ENCODE results near the gene GPC1.

The GPC1 gene

GRCh38 chr2:240448387-240449274 is 13.2 kb downstream of the GPC1 start:
- Mint-ChIP-seq H3K4me1 (no peaks in the 10 kb centered on the region), H3K9me3 (no peaks in the 10 kb centered on the region), H3K4me3 (no peak overlapping the region), H3K27ac (no peak overlapping the region), H3K36me3 (no peaks in the 10 kb centered on the region)
- ATAC-seq (no peak), DNase-seq (ENCODE audit: low spot score in 2 of 2) (no peak)

GRCh38 chr2:240449764-240450531 is 14.5 kb downstream of the GPC1 start:
- H3K9me3 Mint-ChIP-seq, result no peaks in the 10 kb centered on the region
- no peak overlapping the region for H3K27ac Mint-ChIP-seq
- H3K36me3 Mint-ChIP-seq, result no peaks in the 10 kb centered on the region
- no peak overlapping the region for H3K4me3 Mint-ChIP-seq
- H3K4me1 Mint-ChIP-seq, result peaks cover 12% of the 10 kb centered on the region
- ATAC-seq, result no peak
- no peak for DNase-seq (ENCODE audit: low spot score in 2 of 2)

- DNase-seq (ENCODE audit: low spot score in 2 of 2), result no peak
- no peak overlapping the region for H3K4me3 Mint-ChIP-seq
- ATAC-seq, result no peak
Observed at GRCh38 chr2:240450532-240451107, 15.2 kb downstream of the GPC1 start.

GRCh38 chr2:240451108-240451611 is 15.7 kb downstream of the GPC1 start:
- DNase-seq (ENCODE audit: low spot score in 2 of 2) (no peak), ATAC-seq (no peak)
- H3K27ac Mint-ChIP-seq, result no peak overlapping the region
- peak overlapping the region; percentile 62 for H3K4me3 Mint-ChIP-seq
- H3K9me3 Mint-ChIP-seq, result no peaks in the 10 kb centered on the region
- H3K36me3 Mint-ChIP-seq, result no peaks in the 10 kb centered on the region
- H3K4me1 Mint-ChIP-seq, result peaks cover 14% of the 10 kb centered on the region

More at GRCh38 chr2:240450532-240451107, 15.2 kb downstream of the GPC1 start:
- Mint-ChIP-seq H3K9me3 (no peaks in the 10 kb centered on the region), H3K27ac (no peak overlapping the region), H3K36me3 (no peaks in the 10 kb centered on the region), H3K4me1 (peaks cover 14% of the 10 kb centered on the region)

DNA sequence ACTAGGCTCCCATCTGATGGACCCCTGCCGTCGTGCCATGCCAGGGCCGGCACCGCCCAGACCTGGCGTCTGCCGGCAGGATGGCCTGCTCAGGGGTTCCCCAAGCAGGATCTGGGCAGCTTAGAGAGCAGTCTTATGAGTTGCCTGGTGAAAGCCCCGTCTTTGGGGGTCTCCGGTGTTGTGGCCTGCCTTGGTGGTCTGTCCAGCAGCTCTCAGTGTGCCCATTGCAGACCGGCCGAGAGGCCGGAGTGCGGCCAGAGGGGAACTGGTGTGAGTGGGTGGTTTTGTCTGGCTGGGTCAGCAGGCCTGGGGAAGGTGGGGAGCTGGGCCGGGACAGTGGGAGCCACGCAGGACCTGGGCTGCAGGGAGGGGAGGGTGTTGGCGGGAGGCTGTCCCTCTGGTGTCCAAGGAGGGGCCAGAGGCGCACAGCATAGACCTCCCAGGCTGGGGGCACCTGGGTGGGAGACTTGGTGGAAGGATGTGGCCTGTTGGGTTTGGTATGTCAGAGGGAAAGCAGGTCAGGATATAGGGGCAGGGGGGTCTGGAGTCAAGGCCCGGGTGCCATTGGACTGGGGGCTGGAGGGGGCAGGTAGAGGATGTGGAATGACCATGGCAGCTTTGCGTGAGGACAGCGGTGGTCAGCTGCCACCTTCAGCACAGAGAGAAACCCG is 16.5 kb downstream of the GPC1 start:
- peak overlapping the region; percentile 62 for H3K4me3 Mint-ChIP-seq
- H3K4me1 Mint-ChIP-seq, result peaks cover 14% of the 10 kb centered on the region
- ATAC-seq, result no peak
- DNase-seq (ENCODE audit: low spot score in 2 of 2), result no peak
- H3K27ac Mint-ChIP-seq, result no peak overlapping the region
- H3K36me3 Mint-ChIP-seq, result no peaks in the 10 kb centered on the region
- H3K9me3 Mint-ChIP-seq, result no peaks in the 10 kb centered on the region

DNA sequence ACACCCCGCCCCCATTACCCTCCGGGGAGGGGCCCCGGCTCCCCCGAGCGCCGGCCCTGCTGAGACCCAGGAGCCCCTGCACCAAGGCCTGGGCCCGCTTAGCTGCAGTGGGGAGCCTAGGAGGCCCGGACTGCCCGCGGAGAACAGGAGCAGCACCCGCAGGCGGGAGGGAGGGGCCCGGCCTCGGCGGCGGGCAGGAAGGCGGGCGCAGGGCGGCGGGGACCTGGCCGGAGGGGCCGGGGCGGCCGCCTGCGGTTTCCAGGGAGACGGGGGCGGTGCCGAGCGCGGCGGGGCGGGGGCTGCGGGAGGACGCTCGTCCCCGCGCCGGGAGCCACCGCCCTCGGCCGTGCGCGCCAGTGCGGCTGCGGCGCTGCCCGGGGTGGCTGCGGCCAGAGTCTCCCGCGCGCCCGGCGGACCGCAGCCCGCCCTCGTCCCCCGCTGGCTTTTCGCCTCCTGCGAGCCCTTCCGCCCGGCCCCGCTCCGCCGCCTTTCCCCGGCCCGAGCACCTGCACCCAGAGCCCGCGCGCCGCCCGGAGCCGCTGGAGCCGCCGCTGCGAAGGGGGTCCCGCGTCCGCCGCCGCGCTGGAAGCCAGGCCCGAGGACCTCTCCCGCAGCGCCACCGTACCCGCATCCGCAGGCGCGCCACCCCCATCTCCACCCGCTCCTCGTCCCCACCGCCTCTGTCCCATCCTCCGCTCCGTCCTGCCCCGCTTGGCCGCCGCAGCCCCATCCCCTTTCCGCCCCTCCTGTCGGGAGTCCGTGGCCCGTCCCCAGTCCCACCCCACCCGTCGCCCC is 17.2 kb downstream of the GPC1 start:
- no peak for ATAC-seq
- no peaks in the 10 kb centered on the region for H3K36me3 Mint-ChIP-seq
- no peaks in the 10 kb centered on the region for H3K9me3 Mint-ChIP-seq
- peak overlapping the region; percentile 62 for H3K4me3 Mint-ChIP-seq
- no peak overlapping the region for H3K27ac Mint-ChIP-seq
- DNase-seq (ENCODE audit: low spot score in 2 of 2), result no peak
- peaks cover 14% of the 10 kb centered on the region for H3K4me1 Mint-ChIP-seq

GRCh38 chr2:240453461-240454105 is 18.1 kb downstream of the GPC1 start:
- H3K4me3 Mint-ChIP-seq, result peak overlapping the region; percentile 45
- H3K4me1 Mint-ChIP-seq, result peaks cover 14% of the 10 kb centered on the region
- no peak for DNase-seq (ENCODE audit: low spot score in 2 of 2)
- no peaks in the 10 kb centered on the region for H3K36me3 Mint-ChIP-seq
- no peak for ATAC-seq
- no peaks in the 10 kb centered on the region for H3K9me3 Mint-ChIP-seq
- no peak overlapping the region for H3K27ac Mint-ChIP-seq

GRCh38 chr2:240454106-240454901 is 18.8 kb downstream of the GPC1 start:
- no peak for ATAC-seq
- Mint-ChIP-seq H3K4me1 (peaks cover 14% of the 10 kb centered on the region), H3K36me3 (no peaks in the 10 kb centered on the region), H3K9me3 (no peaks in the 10 kb centered on the region), H3K4me3 (peak overlapping the region; percentile 45), H3K27ac (no peak overlapping the region)
- DNase-seq (ENCODE audit: low spot score in 2 of 2), result no peak

GRCh38 chr2:240455272-240455646 is 19.8 kb downstream of the GPC1 start:
- H3K4me1 Mint-ChIP-seq, result peaks cover 14% of the 10 kb centered on the region
- no peak overlapping the region for H3K27ac Mint-ChIP-seq
- no peak overlapping the region for H3K4me3 Mint-ChIP-seq
- DNase-seq (ENCODE audit: low spot score in 2 of 2) (no peak), ATAC-seq (no peak)
- H3K36me3 Mint-ChIP-seq, result no peaks in the 10 kb centered on the region
- H3K9me3 Mint-ChIP-seq, result no peaks in the 10 kb centered on the region

- Mint-ChIP-seq H3K27ac (no peak overlapping the region), H3K36me3 (no peaks in the 10 kb centered on the region), H3K4me1 (peaks cover 14% of the 10 kb centered on the region), H3K9me3 (no peaks in the 10 kb centered on the region), H3K4me3 (no peak overlapping the region)
- ATAC-seq (no peak), DNase-seq (ENCODE audit: low spot score in 2 of 2) (no peak)
Observed at GRCh38 chr2:240455647-240456446, 20.4 kb downstream of the GPC1 start.

DNA sequence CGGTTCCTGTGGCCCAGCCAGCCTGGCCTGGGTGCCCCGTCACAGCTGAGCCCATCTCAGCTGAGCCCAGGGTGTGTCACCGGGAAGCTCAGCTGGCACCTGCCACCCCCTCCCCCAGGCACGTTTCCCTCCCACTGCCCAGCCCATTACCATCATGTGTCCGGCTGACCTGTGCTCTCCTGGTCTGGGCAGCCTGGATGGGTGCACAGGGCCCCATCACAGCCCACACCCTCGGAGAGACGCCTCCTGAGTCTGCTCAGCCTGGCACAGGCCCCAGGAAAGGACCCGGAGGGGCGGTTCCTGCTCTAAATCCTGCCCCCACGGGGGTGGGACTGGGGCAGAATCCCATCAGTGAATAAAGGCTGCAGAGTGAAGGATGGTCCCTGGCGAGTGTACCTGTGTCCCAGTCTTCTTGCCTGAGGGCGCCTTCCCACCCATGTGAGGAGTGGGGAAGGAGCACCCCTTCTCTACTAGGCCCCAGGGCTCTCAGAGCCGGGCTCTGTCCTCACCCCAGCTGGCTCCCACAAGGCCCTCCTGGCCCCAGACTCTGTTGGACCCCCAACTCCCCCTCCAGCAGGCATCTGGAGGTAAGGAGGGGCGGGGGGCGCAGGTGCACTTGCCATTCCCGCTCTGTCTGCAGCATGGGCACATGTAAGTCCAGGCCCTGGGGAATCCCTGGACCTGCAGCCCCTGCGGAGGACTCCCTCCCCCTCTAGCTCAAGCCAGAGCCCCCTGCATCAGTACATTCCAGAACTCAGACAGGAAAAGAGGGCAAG is 21.2 kb downstream of the GPC1 start:
- no peak overlapping the region for H3K4me3 Mint-ChIP-seq
- no peak for DNase-seq (ENCODE audit: low spot score in 2 of 2)
- no peak overlapping the region for H3K27ac Mint-ChIP-seq
- H3K9me3 Mint-ChIP-seq, result no peaks in the 10 kb centered on the region
- H3K36me3 Mint-ChIP-seq, result no peaks in the 10 kb centered on the region
- ATAC-seq, result no peak
- peaks cover 14% of the 10 kb centered on the region for H3K4me1 Mint-ChIP-seq

Measured in stimulated activated effector memory CD8-positive, alpha-beta T cell treated with anti-CD3 and anti-CD28 coated beads, Interleukin-12 subunit alpha, Interleukin-12 subunit beta, amount 100 ng/mL, for 72 hours (primary cell).